Measurements from ENCODE around the gene ACAN.

DNA sequence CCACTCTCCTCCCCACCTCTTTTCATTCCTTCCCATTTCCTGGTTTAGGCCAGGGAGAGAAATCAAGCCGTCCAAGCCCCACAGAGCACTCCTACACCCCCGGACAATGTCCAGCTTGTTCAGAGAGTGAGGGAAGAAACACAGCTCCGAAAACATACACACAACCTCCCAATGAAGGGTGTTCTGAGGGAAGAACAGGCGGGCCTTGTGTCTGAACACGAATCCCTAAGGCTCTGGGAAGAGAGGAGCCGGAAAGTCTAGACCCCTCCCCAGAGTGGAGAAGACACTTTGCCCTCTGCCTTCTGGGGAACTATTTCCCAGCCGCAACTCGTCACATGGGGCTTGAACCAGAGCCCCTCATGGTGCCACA, 30.5 kb downstream of the ACAN start:
- TF ChIP-seq, protein P1, sequence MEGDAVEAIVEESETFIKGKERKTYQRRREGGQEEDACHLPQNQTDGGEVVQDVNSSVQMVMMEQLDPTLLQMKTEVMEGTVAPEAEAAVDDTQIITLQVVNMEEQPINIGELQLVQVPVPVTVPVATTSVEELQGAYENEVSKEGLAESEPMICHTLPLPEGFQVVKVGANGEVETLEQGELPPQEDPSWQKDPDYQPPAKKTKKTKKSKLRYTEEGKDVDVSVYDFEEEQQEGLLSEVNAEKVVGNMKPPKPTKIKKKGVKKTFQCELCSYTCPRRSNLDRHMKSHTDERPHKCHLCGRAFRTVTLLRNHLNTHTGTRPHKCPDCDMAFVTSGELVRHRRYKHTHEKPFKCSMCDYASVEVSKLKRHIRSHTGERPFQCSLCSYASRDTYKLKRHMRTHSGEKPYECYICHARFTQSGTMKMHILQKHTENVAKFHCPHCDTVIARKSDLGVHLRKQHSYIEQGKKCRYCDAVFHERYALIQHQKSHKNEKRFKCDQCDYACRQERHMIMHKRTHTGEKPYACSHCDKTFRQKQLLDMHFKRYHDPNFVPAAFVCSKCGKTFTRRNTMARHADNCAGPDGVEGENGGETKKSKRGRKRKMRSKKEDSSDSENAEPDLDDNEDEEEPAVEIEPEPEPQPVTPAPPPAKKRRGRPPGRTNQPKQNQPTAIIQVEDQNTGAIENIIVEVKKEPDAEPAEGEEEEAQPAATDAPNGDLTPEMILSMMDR (IDR thresholded peaks at IDR 0.05; ENCODE audit: extremely low read depth in 1 of 2, insufficient read depth in 1 of 2, low read depth in 1 of 2, low read length in 2 of 2): no peak
- TF ChIP-seq JUN (IDR thresholded peaks at IDR 0.05; ENCODE audit: borderline replicate concordance, insufficient read depth, insufficient read length, low read depth): no peak
- no peak for TF ChIP-seq EZH2 (IDR thresholded peaks at IDR 0.05; ENCODE audit: borderline replicate concordance, low read depth, low read length, severe bottlenecking)
- TF ChIP-seq POLR2A (IDR thresholded peaks at IDR 0.05; ENCODE audit: low read depth, low read length): no peak
